ENCODE data around the gene KCNN1. TPM values are rescaled to one million over a fixed set of nuclear protein-coding genes. Genes with fewer than 3 reads are reported as not detected.
A peak's percentile ranks its signal among the peaks of the same experiment; 100 is the strongest.

KCNN1 gene
- total and polyA plus RNA-seq, 10 donors = 0.03 to 0.10 (median 0.04) TPM; not detected in 7

- WGBS, 5 donors = 80 to 89% (median 87%) methylated on average over 27 to 41 of the region's 41 CpGs
- peaks cover 0 to 69% (median 26%) of the 10 kb centered on the region in 6 donors for H3K36me3 ChIP-seq
These were observed 24.2 kb upstream of the KCNN1 start for GRCh38 chr19:17942582-17943273.

GRCh38 chr19:17943274-17944221 is 23.4 kb upstream of the KCNN1 start:
- Histone ChIP-seq H3K4me1 (peaks cover 7 to 30% (median 21%) of the 10 kb centered on the region in 6 donors), H3K27me3 (replicated peaks in 1 of 7) (peaks cover 0 to 5% (median 1%) of the 10 kb centered on the region in 7 donors), H3K9me3 (no peaks in the 10 kb centered on the region), H3K4me3 (no peak overlapping the region), H3K27ac (no peak overlapping the region), H3K36me3 (peaks cover 0 to 64% (median 26%) of the 10 kb centered on the region in 6 donors)
- intact Hi-C loops (cut with DNase I; ENCODE audit: low total_unique reads) = loop anchor here (10.0 kb wide), 1 partner anchor 111 kb away; no protein-coding TSS in a partner anchor
- 88 to 91% (median 91%) methylated on average over 33 to 56 of the region's 57 CpGs for WGBS, 5 donors
- no peak for TF ChIP-seq POLR2A (IDR thresholded peaks at IDR 0.05)
- no peak for TF ChIP-seq POLR2AphosphoS5 (IDR thresholded peaks at IDR 0.05)
- no peak for TF ChIP-seq CTCF (IDR thresholded peaks at IDR 0.05 in 8 of 11, conservative IDR thresholded peaks at IDR 0.05 in 3 of 11)
- no peak for DNase-seq

More at GRCh38 chr19:17942582-17943273, 24.2 kb upstream of the KCNN1 start:
- H3K4me3 ChIP-seq = no peak overlapping the region
- H3K27ac ChIP-seq = no peak overlapping the region
- peaks cover 7 to 30% (median 18%) of the 10 kb centered on the region in 6 donors for H3K4me1 ChIP-seq
- H3K27me3 ChIP-seq (replicated peaks in 1 of 7) = no peaks in the 10 kb centered on the region
- no peaks in the 10 kb centered on the region for H3K9me3 ChIP-seq
- DNase-seq = no peak
- TF ChIP-seq CTCF (IDR thresholded peaks at IDR 0.05 in 8 of 11, conservative IDR thresholded peaks at IDR 0.05 in 3 of 11) (no peak), POLR2A (IDR thresholded peaks at IDR 0.05) (no peak), POLR2AphosphoS5 (IDR thresholded peaks at IDR 0.05) (peak in 1 of 3 donors; percentile 33)
- intact Hi-C loops (cut with DNase I; ENCODE audit: low total_unique reads) = loop anchor here (10.0 kb wide), 1 partner anchor 112 kb away; no protein-coding TSS in a partner anchor

- H3K27ac ChIP-seq = no peak overlapping the region
- H3K4me3 ChIP-seq = no peak overlapping the region
- peaks cover 9 to 34% (median 28%) of the 10 kb centered on the region in 6 donors for H3K4me1 ChIP-seq
- DNase-seq = no peak
- WGBS, 5 donors = 78 to 99% (median 94%) methylated on average over 4 of the region's 4 CpGs
- peaks cover 0 to 56% (median 25%) of the 10 kb centered on the region in 6 donors for H3K36me3 ChIP-seq
- intact Hi-C loops (cut with DNase I; ENCODE audit: low total_unique reads) = loop anchor here (10.0 kb wide), 1 partner anchor 110 kb away; no protein-coding TSS in a partner anchor
- H3K27me3 ChIP-seq (replicated peaks in 1 of 7) = peaks cover 0 to 13% (median 9%) of the 10 kb centered on the region in 7 donors
- TF ChIP-seq POLR2A (IDR thresholded peaks at IDR 0.05) = no peak
- TF ChIP-seq POLR2AphosphoS5 (IDR thresholded peaks at IDR 0.05) = no peak
- TF ChIP-seq CTCF (IDR thresholded peaks at IDR 0.05 in 8 of 11, conservative IDR thresholded peaks at IDR 0.05 in 3 of 11) = no peak
- no peaks in the 10 kb centered on the region for H3K9me3 ChIP-seq
These were observed 22.6 kb upstream of the KCNN1 start for GRCh38 chr19:17944301-17944700.

All from spleen (tissue), 11 donors.